GM12878 (cell line): ENCODE data around the gene LHFPL3. TPM values are rescaled to one million over a fixed set of nuclear protein-coding genes. Genes with fewer than 3 reads are reported as not detected.

Experiments used
- ATAC-seq: fragments of 200-7000 bp; cut with Tn5 transposase; 3 replicates; pipeline ENCODE4 v1.9.1; 2020; ENCODE audit warnings: mild to moderate bottlenecking, moderate library complexity
- BruUV-seq: library from RNA; stranded (reverse); fragments of 400-500 nt; replicated peaks from 2 replicates; lab custom pipeline; 2021; lab: Mats Ljungman, UMichigan
- CTCF ChIA-PET: fragments of 300-600 bp; sonication (Branson Sonifier 250); formaldehyde crosslinking; extraction: SDS; loops from one replicate; lab custom pipeline; 2021; ENCODE audit warnings: inconsistent platforms; lab: Yijun Ruan, JAX
- POLR2A ChIA-PET: fragments of 350-600 bp; formaldehyde crosslinking; extraction: SDS; loops from one replicate; lab custom pipeline; 2021; ENCODE audit warnings: inconsistent platforms; lab: Charles Lee
- RAD21 ChIA-PET: fragments of 300-600 bp; sonication (Branson Sonifier 250); formaldehyde crosslinking; loops from one replicate; lab custom pipeline; 2023; ENCODE audit warnings: antibody characterized with exemption; ENCODE audit not compliant: unreplicated experiment; lab: Charles Lee
- SMC1A ChIA-PET: fragments of 300-600 bp; sonication (Branson Sonifier 250); formaldehyde crosslinking; loops from one replicate; lab custom pipeline; 2023; ENCODE audit not compliant: unreplicated experiment, uncharacterized antibody; lab: Charles Lee
- DNase-seq: peaks from one replicate; pipeline ENCODE4 v3.0.0-alpha.2; 2011; ENCODE audit warnings: low read depth, low spot score
- FAIRE-seq: peaks from 3 replicates; lab custom pipeline; 2011; peaks lifted over from hg19 to GRCh38; lab: Jason Lieb, UNC
- H2AFZ ChIP-seq: 2 replicates; pipeline ENCODE4 v1.6.0; 2011; ENCODE audit warnings: low read depth, low read length, control low read depth; ENCODE audit not compliant: control insufficient read depth
- H3K27ac ChIP-seq: 2 replicates; pipeline ENCODE4 v1.5.1; 2011; ENCODE audit warnings: control low read depth; ENCODE audit not compliant: control insufficient read depth, insufficient read depth
- H3K27me3 ChIP-seq, 2 experiments: replicated peaks in 1 of 2; 2 replicates each; pipeline versions ENCODE4 v1.6.0 to v1.6.1; 2011; ENCODE audit warnings: low read length in 1 of 2; ENCODE audit not compliant: control insufficient read depth in 2 of 2, insufficient read depth in 2 of 2
- H3K36me3 ChIP-seq, 2 experiments: 2 replicates each; pipeline ENCODE4 v1.5.1; 2011; ENCODE audit warnings: low read length in 1 of 2; ENCODE audit not compliant: control insufficient read depth in 2 of 2, insufficient read depth in 2 of 2
- H3K4me1 ChIP-seq: 2 replicates; pipeline ENCODE4 v1.6.1; 2011; ENCODE audit warnings: mild to moderate bottlenecking, low read length, moderate library complexity, mixed read lengths; ENCODE audit not compliant: control insufficient read depth, insufficient read depth
- H3K4me2 ChIP-seq: 2 replicates; pipeline ENCODE4 v1.6.0; 2011; ENCODE audit warnings: control low read depth; ENCODE audit not compliant: control insufficient read depth, insufficient read depth
- H3K4me3 ChIP-seq: fragments of 200-600 bp; sonication (generic); 2 replicates; pipeline ENCODE4 v1.5.1; 2016
- H3K79me2 ChIP-seq: 2 replicates; pipeline ENCODE4 v1.6.0; 2011; ENCODE audit warnings: low read length; ENCODE audit not compliant: control insufficient read depth, insufficient read depth
- H3K9ac ChIP-seq: 2 replicates; pipeline ENCODE4 v1.8.0; 2011; ENCODE audit warnings: low read length, control low read depth, mixed read lengths; ENCODE audit not compliant: control insufficient read depth, insufficient read depth
- H3K9me3 ChIP-seq: replicated peaks from 3 replicates; pipeline ENCODE4 v1.5.1; 2011; ENCODE audit warnings: mild to moderate bottlenecking, low read length; ENCODE audit not compliant: control insufficient read depth, insufficient read depth
- H4K20me1 ChIP-seq: 2 replicates; pipeline ENCODE4 v1.6.0; 2011; ENCODE audit not compliant: control insufficient read depth, insufficient read depth
- ATF2 ChIP-seq: IDR thresholded peaks from 2 replicates; pipeline ENCODE4 v1.6.1; 2012; ENCODE audit warnings: low read length, inconsistent platforms
- E2F8 ChIP-seq: fragments of 450-650 bp; IDR thresholded peaks from 2 replicates; pipeline ENCODE4 v1.6.1; 2018; ENCODE audit warnings: mild to moderate bottlenecking, low read depth, moderate library complexity; ENCODE audit not compliant: partially characterized antibody
- FOS ChIP-seq: IDR thresholded peaks from 3 replicates; pipeline ENCODE4 v1.6.1; 2011; ENCODE audit warnings: borderline replicate concordance; ENCODE audit not compliant: insufficient read length; ENCODE audit errors: extremely low read depth
- HDAC2 ChIP-seq: fragments of 200-600 bp; sonication (generic); IDR thresholded peaks from 2 replicates; pipeline ENCODE4 v1.6.1; 2017
- POLR2A ChIP-seq: IDR thresholded peaks from 2 replicates; pipeline ENCODE4 v1.6.1; 2011; ENCODE audit warnings: low read depth, mild to moderate bottlenecking, low read length
- POU2F2 ChIP-seq: IDR thresholded peaks from 3 replicates; pipeline ENCODE4 v1.6.1; 2011; ENCODE audit warnings: low read depth, mild to moderate bottlenecking, low read length, borderline replicate concordance
- TARDBP ChIP-seq: IDR thresholded peaks from 2 replicates; pipeline ENCODE4 v1.6.1; 2016; ENCODE audit warnings: borderline replicate concordance
- ZNF217 ChIP-seq: fragments of 450-650 bp; IDR thresholded peaks from 2 replicates; pipeline ENCODE4 v1.6.1; 2017; ENCODE audit warnings: antibody characterized with exemption, mild to moderate bottlenecking
- WGBS: methylation state at CpG from one replicate; pipeline ENCODE4 v1.1.6; 2016; ENCODE audit warnings: low lambda C conversion rate; ENCODE audit not compliant: insufficient replicate concordance, insufficient coverage; ENCODE audit errors: missing lambda C conversion rate; 5-methylcytosine and 5-hydroxymethylcytosine counted together
- in situ Hi-C: fragments of 300-500 bp; cut with MboI; formaldehyde crosslinking; loops from 9 replicates; pipeline ENCODE4 v1.14.3; 2018; ENCODE audit warnings: mixed read lengths
- intact Hi-C: fragments of 100-400 bp; cut with micrococcal nuclease; formaldehyde crosslinking; loops from one replicate; pipeline ENCODE4 v1.14.2; 2022; ENCODE audit not compliant: unreplicated experiment
- polyA plus RNA-seq, 11 experiments: library from polyadenylated mRNA; depleted of rRNA in 4 of 11; unstranded in 6 of 11; stranded (reverse) in 5 of 11; fragments of >200 nt; fragmentation: Nextera tagmentation in 4 of 11; fragmentation: Illumina TruSeq in 1 of 11; extraction: Ambion mirVana in 4 of 11; extraction: Trizol in 1 of 11; gene quantifications; 1 replicate in 1 of 11; 2 replicates in 10 of 11; pipeline versions ENCODE4 v1.2.1 to v1.2.3, GENCODE V29; 2011 to 2016; ENCODE audit warnings: inconsistent platforms in 2 of 11, missing spikeins in 2 of 11, low read depth in 1 of 11
- total RNA-seq, 4 experiments: library from RNA; depleted of rRNA in 3 of 4; stranded (reverse); fragments of >200 nt in 3 of 4; fragmentation: Illumina TruSeq in 1 of 4; extraction: Trizol in 1 of 4; gene quantifications; 2 replicates each; pipeline versions ENCODE4 v1.2.1 to v1.2.3, GENCODE V29; 2013 to 2021
- TF ChIP-seq, protein P1 (sequence below): fragments of 450-650 bp; IDR thresholded peaks from 2 replicates; pipeline ENCODE4 v1.6.1; 2017; ENCODE audit warnings: mild to moderate bottlenecking, moderate library complexity

Gene LHFPL3
- total and polyA plus RNA-seq, 10 of the 15 experiments (the other 5 are each of a cell fraction or from before 2014, with no cell fraction given): 0.09 TPM; not detected in 9

- in situ Hi-C loops: no loop called here
- Histone ChIP-seq H3K27ac (no peak overlapping the region), H3K36me3 (no peaks in the 10 kb centered on the region), H3K79me2 (no peaks in the 10 kb centered on the region), H3K9me3 (no peaks in the 10 kb centered on the region; the same call in 2 of the 3 replicates), H3K9ac (no peak overlapping the region), H3K27me3 (no peaks in the 10 kb centered on the region), H3K4me2 (no peak overlapping the region), H2AFZ (no peak overlapping the region), H3K4me1 (no peaks in the 10 kb centered on the region), H4K20me1 (no peaks in the 10 kb centered on the region), H3K4me3 (no peak overlapping the region)
- DNase-seq: no peak
- intact Hi-C loops: no loop called here
- no peak for TF ChIP-seq POU2F2
- TF ChIP-seq HDAC2: no peak
- no peak for TF ChIP-seq ATF2
- no peak for TF ChIP-seq POLR2A
- TF ChIP-seq TARDBP: no peak
- TF ChIP-seq, protein P1, sequence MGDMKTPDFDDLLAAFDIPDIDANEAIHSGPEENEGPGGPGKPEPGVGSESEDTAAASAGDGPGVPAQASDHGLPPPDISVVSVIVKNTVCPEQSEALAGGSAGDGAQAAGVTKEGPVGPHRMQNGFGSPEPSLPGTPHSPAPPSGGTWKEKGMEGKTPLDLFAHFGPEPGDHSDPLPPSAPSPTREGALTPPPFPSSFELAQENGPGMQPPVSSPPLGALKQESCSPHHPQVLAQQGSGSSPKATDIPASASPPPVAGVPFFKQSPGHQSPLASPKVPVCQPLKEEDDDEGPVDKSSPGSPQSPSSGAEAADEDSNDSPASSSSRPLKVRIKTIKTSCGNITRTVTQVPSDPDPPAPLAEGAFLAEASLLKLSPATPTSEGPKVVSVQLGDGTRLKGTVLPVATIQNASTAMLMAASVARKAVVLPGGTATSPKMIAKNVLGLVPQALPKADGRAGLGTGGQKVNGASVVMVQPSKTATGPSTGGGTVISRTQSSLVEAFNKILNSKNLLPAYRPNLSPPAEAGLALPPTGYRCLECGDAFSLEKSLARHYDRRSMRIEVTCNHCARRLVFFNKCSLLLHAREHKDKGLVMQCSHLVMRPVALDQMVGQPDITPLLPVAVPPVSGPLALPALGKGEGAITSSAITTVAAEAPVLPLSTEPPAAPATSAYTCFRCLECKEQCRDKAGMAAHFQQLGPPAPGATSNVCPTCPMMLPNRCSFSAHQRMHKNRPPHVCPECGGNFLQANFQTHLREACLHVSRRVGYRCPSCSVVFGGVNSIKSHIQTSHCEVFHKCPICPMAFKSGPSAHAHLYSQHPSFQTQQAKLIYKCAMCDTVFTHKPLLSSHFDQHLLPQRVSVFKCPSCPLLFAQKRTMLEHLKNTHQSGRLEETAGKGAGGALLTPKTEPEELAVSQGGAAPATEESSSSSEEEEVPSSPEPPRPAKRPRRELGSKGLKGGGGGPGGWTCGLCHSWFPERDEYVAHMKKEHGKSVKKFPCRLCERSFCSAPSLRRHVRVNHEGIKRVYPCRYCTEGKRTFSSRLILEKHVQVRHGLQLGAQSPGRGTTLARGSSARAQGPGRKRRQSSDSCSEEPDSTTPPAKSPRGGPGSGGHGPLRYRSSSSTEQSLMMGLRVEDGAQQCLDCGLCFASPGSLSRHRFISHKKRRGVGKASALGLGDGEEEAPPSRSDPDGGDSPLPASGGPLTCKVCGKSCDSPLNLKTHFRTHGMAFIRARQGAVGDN: no peak
- no peak for TF ChIP-seq ZNF217
- no peak for TF ChIP-seq E2F8
- no peak for TF ChIP-seq FOS
- BruUV-seq: no TSS peak
- no peak for ATAC-seq
- SMC1A ChIA-PET: interaction anchor here (0.7 to 7.4 kb wide), 5 partner anchors 9 to 28 kb away, joined by 3 to 69 read pairs (median 23); no protein-coding TSS in a partner anchor
- RAD21 ChIA-PET: interaction anchor here (0.9 to 2.6 kb wide), 4 partner anchors 9 to 263 kb away, joined by 3 to 17 read pairs (median 4); no protein-coding TSS in a partner anchor
- WGBS: 60% methylated on average over 4 of the region's 4 CpGs
- CTCF ChIA-PET: interaction anchor here (0.6 to 8.2 kb wide), 9 partner anchors 8 to 675 kb away, joined by 3 to 62 read pairs (median 4); no protein-coding TSS in a partner anchor
- POLR2A ChIA-PET: no interaction called here
- FAIRE-seq: no peak
Measured at GRCh38 chr7:104906556-104906955, 578.2 kb downstream of the LHFPL3 start.
